ENCODE measurements around the gene EXOC4. TPM values are rescaled to one million over a fixed set of nuclear protein-coding genes. Genes with fewer than 3 reads are reported as not detected.

EXOC4 gene
- total RNA-seq, 1 experiment from 2014 or later: 75.8 TPM

GRCh38 chr7:133948588-133948987, 695.7 kb downstream of the EXOC4 start:
- Histone ChIP-seq H2AK5ac (ENCODE audit: insufficient read length, low read length) (no peak overlapping the region), H3K56ac (ENCODE audit: insufficient read length, low read depth, low read length) (no peak overlapping the region), H3K18ac (ENCODE audit: insufficient read length, low read depth, low read length) (no peak overlapping the region), H3K4me2 (ENCODE audit: insufficient read depth, insufficient read length, low read length) (no peak overlapping the region), H2AFZ (ENCODE audit: low read length) (no peak overlapping the region), H3K79me2 (ENCODE audit: insufficient read depth, low read length) (no peaks in the 10 kb centered on the region), H3K4me1 (ENCODE audit: insufficient read depth, low read length) (no peaks in the 10 kb centered on the region), H2BK20ac (ENCODE audit: low read depth, low read length, poor library complexity, severe bottlenecking) (no peak overlapping the region), H3K79me1 (ENCODE audit: insufficient read depth, low read depth, low read length, poor library complexity, severe bottlenecking) (no peaks in the 10 kb centered on the region), H3K23me2 (ENCODE audit: insufficient read length, low read depth, low read length, poor library complexity, severe bottlenecking) (no peaks in the 10 kb centered on the region), H3T11ph (ENCODE audit: low read length) (no peak overlapping the region), H4K8ac (replicated peaks; ENCODE audit: insufficient read length, low read depth, low read length) (no peak overlapping the region), H4K91ac (ENCODE audit: insufficient read length, low read depth, low read length) (no peak overlapping the region), H3K4ac (ENCODE audit: low read depth, low read length) (no peak overlapping the region), H3K9me3 (ENCODE audit: control insufficient read depth, low read depth, low read length) (no peaks in the 10 kb centered on the region), H2BK120ac (ENCODE audit: low read depth, low read length, poor library complexity, severe bottlenecking) (no peak overlapping the region), H3K27me3 (ENCODE audit: insufficient read depth, low read length) (no peaks in the 10 kb centered on the region), H3K9ac (ENCODE audit: extremely low read depth, insufficient read length, low read length) (no peak overlapping the region), H2BK5ac (ENCODE audit: insufficient read length, low read length) (no peak overlapping the region), H4K20me1 (ENCODE audit: control insufficient read depth, insufficient read depth, insufficient read length) (no peaks in the 10 kb centered on the region), H4K5ac (ENCODE audit: insufficient read length, low read depth, low read length) (no peak overlapping the region), H2BK15ac (ENCODE audit: low read depth, low read length) (no peak overlapping the region), H3K14ac (ENCODE audit: insufficient read depth, low read length) (no peak overlapping the region), H2BK12ac (ENCODE audit: insufficient read length, low read depth, low read length) (no peak overlapping the region), H3K23ac (ENCODE audit: insufficient read length, low read depth, low read length) (no peak overlapping the region), H3K27ac (ENCODE audit: insufficient read length, low read depth, low read length) (no peak overlapping the region)
- no peaks in the 10 kb centered on the region; a peak in 1 of 5 replicates for H3K9me3 Mint-ChIP-seq
- peaks cover 0 to 14% (median 2%) of the 10 kb centered on the region in 3 experiments; a peak in 3 of 7 replicates for H3K36me3 Mint-ChIP-seq (ENCODE audit: insufficient read depth in 1 of 3, low read depth in 3 of 3)
- DNase-seq: no peak
- no peak overlapping the region for H3K27ac Mint-ChIP-seq
- WGBS (ENCODE audit: extremely low coverage, insufficient read length, low lambda C conversion rate): no CpG with 5 or more reads among the region's 6 CpGs
- no peak for TF ChIP-seq CTCF (conservative IDR thresholded peaks at IDR 0.05)
- peaks cover 29 to 31% of the 10 kb centered on the region in 2 experiments for H3K4me1 Mint-ChIP-seq
- no peak overlapping the region for H3K4me3 Mint-ChIP-seq
- no peaks in the 10 kb centered on the region for H3K27me3 Mint-ChIP-seq (ENCODE audit: low read depth)
